Neural progenitor cell (in vitro differentiated cells): ENCODE results near the gene SPDYC.

ENCODE experiments used
- CTCF ChIP-seq: fragments of 200-600 bp; sonication (generic); IDR thresholded peaks from 2 replicates; pipeline ENCODE4 v1.5.1; 2017; ENCODE audit warnings: antibody characterized with exemption, mild to moderate bottlenecking
- EZH2 ChIP-seq: fragments of 200-600 bp; sonication (generic); IDR thresholded peaks from 2 replicates; pipeline ENCODE4 v1.6.1; 2017; ENCODE audit warnings: antibody characterized with exemption, mild to moderate bottlenecking, moderate library complexity

DNA sequence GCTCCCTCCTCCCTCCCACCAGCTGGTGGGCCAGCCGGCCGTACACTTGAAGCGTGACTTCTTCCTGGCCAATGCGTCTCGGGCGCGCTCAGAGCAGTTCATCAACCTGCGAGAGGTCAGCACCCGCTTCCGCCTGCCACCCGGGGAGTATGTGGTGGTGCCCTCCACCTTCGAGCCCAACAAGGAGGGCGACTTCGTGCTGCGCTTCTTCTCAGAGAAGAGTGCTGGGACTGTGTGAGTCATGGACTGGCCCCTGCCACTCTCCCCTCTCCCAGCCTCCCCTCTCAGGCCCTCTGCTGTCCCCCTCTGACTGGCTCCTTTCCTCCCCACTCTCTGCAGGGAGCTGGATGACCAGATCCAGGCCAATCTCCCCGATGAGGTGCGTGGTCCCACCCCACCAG, 36.4 kb downstream of the SPDYC start:
- no peak for TF ChIP-seq CTCF
- no peak for TF ChIP-seq EZH2
